ENCODE results near the gene TRAF1.

The TRAF1 gene

GRCh38 chr9:120922404-120923195, 4.0 kb downstream of the TRAF1 start:
- DNase-seq = no peak

GRCh38 chr9:120921661-120922181, 4.9 kb downstream of the TRAF1 start:
- DNase-seq = no peak

- DNase-seq = no peak
Measured at GRCh38 chr9:120920806-120921178, 5.8 kb downstream of the TRAF1 start.

GRCh38 chr9:120919843-120920805, 6.5 kb downstream of the TRAF1 start:
- DNase-seq = no peak

GRCh38 chr9:120918931-120919842, 7.4 kb downstream of the TRAF1 start:
- DNase-seq = no peak

- no peak for DNase-seq
Measured at GRCh38 chr9:120917929-120918762, 8.4 kb downstream of the TRAF1 start.

GRCh38 chr9:120916991-120917880, 9.4 kb downstream of the TRAF1 start:
- no peak for DNase-seq

- DNase-seq = no peak
Measured at GRCh38 chr9:120916588-120916987, 10.0 kb downstream of the TRAF1 start.

- DNase-seq = no peak
Measured at GRCh38 chr9:120915854-120916470, 10.6 kb downstream of the TRAF1 start.

- no peak for DNase-seq
Measured at GRCh38 chr9:120914953-120915352, 11.6 kb downstream of the TRAF1 start.

- DNase-seq = peak; percentile 6
Measured at GRCh38 chr9:120914396-120914795, 12.2 kb downstream of the TRAF1 start.

- DNase-seq = no peak
Measured at GRCh38 chr9:120913647-120914264, 12.8 kb downstream of the TRAF1 start.

- DNase-seq = peak; percentile 60
Measured at GRCh38 chr9:120912958-120913646, 13.5 kb downstream of the TRAF1 start.

- DNase-seq = no peak
Measured at GRCh38 chr9:120911295-120911837, 15.2 kb downstream of the TRAF1 start.

GRCh38 chr9:120910643-120911042, 16.0 kb downstream of the TRAF1 start:
- DNase-seq = no peak

GRCh38 chr9:120909904-120910303, 16.7 kb downstream of the TRAF1 start:
- DNase-seq = no peak

GRCh38 chr9:120905315-120906164, 21.1 kb downstream of the TRAF1 start:
- no peak for DNase-seq

GRCh38 chr9:120904978-120905301, 21.7 kb downstream of the TRAF1 start:
- DNase-seq = no peak
